GM18519 (cell line): ENCODE measurements around the gene CCDC83.
"Not testable (repeated sequence)": the region's sequence is repeated elsewhere in the genome, so short reads cannot be mapped to it uniquely, and the experiment has no call there.

Source experiments
- ATAC-seq: cut with Tn5 transposase; IDR thresholded peaks from one replicate; pipeline ENCODE4 v1.9.1; 2021; ENCODE audit warnings: mild to moderate bottlenecking, moderate library complexity; ENCODE audit not compliant: unreplicated experiment, low FRiP score

The CCDC83 gene

GRCh38 chr11:85935751-85936150 lies 80.6 kb downstream of the CCDC83 start:
- ATAC-seq = no peak

GRCh38 chr11:85937835-85938234 lies 82.7 kb downstream of the CCDC83 start:
- no peak for ATAC-seq

GRCh38 chr11:85939099-85940015 lies 84.2 kb downstream of the CCDC83 start:
- ATAC-seq = no peak

GRCh38 chr11:85941380-85941973 lies 86.3 kb downstream of the CCDC83 start:
- ATAC-seq = no peak

GRCh38 chr11:85945296-85945695 lies 90.1 kb downstream of the CCDC83 start:
- no peak for ATAC-seq

GRCh38 chr11:85945788-85946187 lies 90.6 kb downstream of the CCDC83 start:
- ATAC-seq = no peak

GRCh38 chr11:85946221-85946620 lies 91.0 kb downstream of the CCDC83 start:
- ATAC-seq = no peak

- no peak for ATAC-seq
Measured at GRCh38 chr11:85947431-85948272, 92.5 kb downstream of the CCDC83 start.

GRCh38 chr11:85948884-85949283 lies 93.7 kb downstream of the CCDC83 start:
- no peak for ATAC-seq

- no peak for ATAC-seq
Measured at GRCh38 chr11:85949798-85950197, 94.6 kb downstream of the CCDC83 start.

- no peak for ATAC-seq
Measured at GRCh38 chr11:85950317-85951048, 95.3 kb downstream of the CCDC83 start.

GRCh38 chr11:85951049-85951405 lies 95.8 kb downstream of the CCDC83 start:
- ATAC-seq = no peak

GRCh38 chr11:85951428-85952107 lies 96.4 kb downstream of the CCDC83 start:
- ATAC-seq = no peak

- ATAC-seq = not testable (repeated sequence)
Measured at GRCh38 chr11:85952108-85952485, 96.9 kb downstream of the CCDC83 start.

GRCh38 chr11:85953491-85954143 lies 98.4 kb downstream of the CCDC83 start:
- no peak for ATAC-seq

- no peak for ATAC-seq
Measured at GRCh38 chr11:85955531-85955930, 100.3 kb downstream of the CCDC83 start.

GRCh38 chr11:85960678-85961077 lies 105.5 kb downstream of the CCDC83 start:
- no peak for ATAC-seq

GRCh38 chr11:85961130-85961529 lies 105.9 kb downstream of the CCDC83 start:
- ATAC-seq = no peak

GRCh38 chr11:85961930-85962363 lies 106.8 kb downstream of the CCDC83 start:
- ATAC-seq = no peak
